Heart left ventricle (tissue), 16 donors: ENCODE results near the gene PYGB. TPM values are rescaled to one million over a fixed set of nuclear protein-coding genes. Genes with fewer than 3 reads are reported as not detected.

Experiments used
- ATAC-seq, 4 donors: fragments of 200-7000 bp; cut with Tn5 transposase; one replicate each; pipeline ENCODE4 v1.9.1; 2020 to 2022; ENCODE audit warnings: moderate library complexity in 4 of 4, mild to moderate bottlenecking in 3 of 4, moderate number of reproducible peaks in 1 of 4
- DNase-seq, 5 donors: peaks; one replicate each; pipeline ENCODE4 v3.0.0-alpha.2; 2020
- H3K27ac ChIP-seq, 12 donors: fragments of 200-600 bp; sonication (generic) in 4 of 12; one replicate each; pipeline versions ENCODE4 v1.5.0 to v1.8.0; 2016 to 2022; ENCODE audit warnings: mild to moderate bottlenecking in 2 of 12
- H3K27me3 ChIP-seq, 9 donors: fragments of 200-600 bp; sonication (generic) in 2 of 9; one replicate each; pipeline versions ENCODE4 v1.5.1 to v1.8.0; 2016 to 2022; ENCODE audit warnings: mild to moderate bottlenecking in 3 of 9
- H3K36me3 ChIP-seq, 9 donors: fragments of 200-600 bp; sonication (generic) in 2 of 9; one replicate each; pipeline versions ENCODE4 v1.5.0 to v1.8.0; 2018 to 2022; ENCODE audit warnings: mild to moderate bottlenecking in 2 of 9
- H3K4me1 ChIP-seq, 12 donors: fragments of 200-600 bp; sonication (generic) in 4 of 12; one replicate each; pipeline versions ENCODE4 v1.5.0 to v1.8.0; 2016 to 2022; ENCODE audit warnings: mild to moderate bottlenecking in 3 of 12
- H3K4me3 ChIP-seq, 12 donors: fragments of 200-600 bp; sonication (generic) in 4 of 12; one replicate each; pipeline versions ENCODE4 v1.5.0 to v1.8.0; 2017 to 2022; ENCODE audit warnings: mild to moderate bottlenecking in 9 of 12, moderate library complexity in 4 of 12
- H3K9me3 ChIP-seq, 12 donors: fragments of 200-600 bp; sonication (generic) in 4 of 12; one replicate each; pipeline versions ENCODE4 v1.5.0 to v1.8.0; 2016 to 2022; ENCODE audit warnings: mild to moderate bottlenecking in 1 of 12
- CTCF ChIP-seq, 12 donors: fragments of 200-600 bp; sonication (generic) in 4 of 12; IDR thresholded peaks; one replicate each; pipeline versions ENCODE4 v1.5.0 to v1.8.0; 2018 to 2022; ENCODE audit warnings: antibody characterized with exemption in 12 of 12, mild to moderate bottlenecking in 5 of 12
- POLR2A ChIP-seq, 2 donors: fragments of 450-650 bp; IDR thresholded peaks; one replicate each; pipeline ENCODE4 v1.6.1; 2017; ENCODE audit warnings: antibody characterized with exemption in 2 of 2, mild to moderate bottlenecking in 2 of 2, moderate library complexity in 2 of 2
- WGBS, 4 donors: extraction: QIAGEN DNeasy Blood & Tissue Kit in 2 of 4; methylation state at CpG; one replicate each; pipeline versions ENCODE4 v1.1.5 to v1.1.7; 2013 to 2018; 5-methylcytosine and 5-hydroxymethylcytosine counted together
- intact Hi-C, 10 donors: fragments of 100-400 bp; cut with DNase I; formaldehyde crosslinking; loops; one replicate each; pipeline versions ENCODE4 v1.11.1 to v1.14.2; 2022
- polyA plus RNA-seq, 2 donors: library from polyadenylated mRNA; stranded (reverse); fragments of 200-250 nt; gene quantifications; one replicate each; pipeline ENCODE4 v1.2.3, GENCODE V29; 2013
- total RNA-seq, 9 donors: library from RNA; depleted of rRNA in 2 of 9; stranded (reverse); fragments of >200 nt in 2 of 9; fragmentation: NEBNext Ultra II Directional in 3 of 9; extraction: Animal tissue kit (Norgen Biotek cat#: 25700) in 3 of 9; gene quantifications; one replicate each; pipeline versions ENCODE4 v1.1.0 to v1.2.4, GENCODE V29; 2016 to 2023
- donor health status: ischemic (EF 13 %, LVEDD 7.1; RV severe dilation, severe dysfunction).
- donor health status: healthy with polysubstance abuse.
- donor health status: DM: no; HTN: yes; CAD: no.
- donor health status: DM: no; HTN: no; CAD: no.
- donor health status: ischemic (EF 25% LVEDD 6.9; RV normal size, moderate dysfunction).
- donor health status: ischemic (EF 25% LVEDD 5.7; RV mildly dilated, moderate dysfunction).
- donor health status: healthy.
- donor health status: DM: yes; HTN: yes; CAD: no.
- donor health status: ischemic (EF 35%, LVEDD 5.7; RV mildly dilated, moderate dysfunction).
- donor health status: nonischemic (EF 11% LVEDD 7.7; RV severe dilation, severe dysfunction).
- donor health status: DM: yes; HTN: yes; CAD: no.
- donor health status: PGD.
- donor health status: ischemic (EF 29% LVEDD 5.4; RV normal size, mild dysfunction).
- donor health status: nonischemic (EF 23%, LVEDD 6.1; RV moderate dilation, normal function).

The PYGB gene
- total and polyA plus RNA-seq, 11 donors: 144 to 450 (median 232) TPM

- ATAC-seq (peak in 3 of 4 donors; percentile 18 to 46 (median 26)), DNase-seq (peak in 2 of 5 donors; percentile 17 to 60)
- 76 to 83% (median 78%) methylated on average over 16 of the region's 16 CpGs for WGBS, 4 donors
- no peak overlapping the region for H3K4me3 ChIP-seq
- intact Hi-C loops: loop anchor here in 1 of 10 donors (10.0 kb wide), 1 partner anchor 76 kb away; the partner anchor contains the start of gene ABHD12
- H3K36me3 ChIP-seq: peaks cover 0 to 31% (median 20%) of the 10 kb centered on the region in 9 donors
- H3K9me3 ChIP-seq: no peaks in the 10 kb centered on the region
- TF ChIP-seq POLR2A (IDR thresholded peaks at IDR 0.05): no peak
- no peak for TF ChIP-seq CTCF (IDR thresholded peaks at IDR 0.05)
- no peaks in the 10 kb centered on the region for H3K27me3 ChIP-seq
- peaks cover 0 to 51% (median 12%) of the 10 kb centered on the region in 12 donors for H3K4me1 ChIP-seq
- H3K27ac ChIP-seq: peak overlapping the region in 1 of 12 donors; percentile 84
Measured at GRCh38 chr20:25318471-25319240, 70.8 kb downstream of the PYGB start.

DNA sequence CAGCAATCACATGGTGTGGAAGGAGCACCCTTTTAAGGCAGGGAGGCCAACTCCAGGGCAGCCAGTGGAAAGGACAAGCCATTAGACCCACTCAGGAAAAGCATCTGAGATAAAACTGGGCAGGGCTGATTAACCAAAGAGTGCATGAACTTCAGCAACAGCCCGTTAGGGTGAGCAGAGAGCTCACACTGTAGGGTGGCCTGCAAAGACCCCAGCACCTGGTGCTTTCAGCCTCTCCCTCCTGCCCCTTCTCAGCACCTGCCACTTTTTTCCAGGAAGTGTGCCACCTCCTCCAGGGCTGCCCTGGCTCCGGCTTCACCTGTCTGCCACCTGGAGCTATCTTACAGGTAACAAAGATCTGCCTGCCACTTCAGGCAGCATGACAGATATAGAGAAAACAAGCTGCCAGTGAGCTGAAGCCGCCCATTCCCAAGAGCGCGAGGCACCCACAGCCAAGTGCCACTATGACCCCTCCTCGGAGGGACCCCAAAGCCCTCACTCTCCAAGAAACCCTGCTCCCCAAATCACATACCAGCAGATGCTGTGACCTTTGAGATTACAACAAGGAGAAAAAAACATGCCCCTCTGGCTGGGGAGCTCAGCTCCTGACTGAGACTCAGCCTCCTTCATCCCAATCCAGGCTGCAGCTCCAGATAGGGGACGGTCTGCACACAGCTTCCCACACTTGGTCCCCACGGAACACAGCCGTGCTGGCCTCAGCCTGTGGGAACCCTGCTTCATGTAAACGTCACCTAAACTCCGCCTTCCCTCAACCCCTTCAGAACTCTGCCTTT is 71.6 kb downstream of the PYGB start:
- H3K36me3 ChIP-seq: peaks cover 0 to 31% (median 20%) of the 10 kb centered on the region in 9 donors
- intact Hi-C loops: loop anchor here in 1 of 10 donors (10.0 kb wide), 1 partner anchor 75 kb away; the partner anchor contains the start of gene ABHD12
- H3K4me1 ChIP-seq: peaks cover 0 to 51% (median 12%) of the 10 kb centered on the region in 12 donors
- no peaks in the 10 kb centered on the region for H3K9me3 ChIP-seq
- H3K27ac ChIP-seq: peak overlapping the region in 1 of 12 donors; percentile 84
- no peak overlapping the region for H3K4me3 ChIP-seq
- peak; percentile 36 to 58 (median 45) for ATAC-seq
- H3K27me3 ChIP-seq: no peaks in the 10 kb centered on the region
- TF ChIP-seq POLR2A (IDR thresholded peaks at IDR 0.05): no peak
- TF ChIP-seq CTCF (IDR thresholded peaks at IDR 0.05): no peak
- 64 to 75% (median 72%) methylated on average over 10 to 11 of the region's 11 CpGs for WGBS, 4 donors
- peak in 2 of 5 donors; percentile 14 to 40 for DNase-seq

DNA sequence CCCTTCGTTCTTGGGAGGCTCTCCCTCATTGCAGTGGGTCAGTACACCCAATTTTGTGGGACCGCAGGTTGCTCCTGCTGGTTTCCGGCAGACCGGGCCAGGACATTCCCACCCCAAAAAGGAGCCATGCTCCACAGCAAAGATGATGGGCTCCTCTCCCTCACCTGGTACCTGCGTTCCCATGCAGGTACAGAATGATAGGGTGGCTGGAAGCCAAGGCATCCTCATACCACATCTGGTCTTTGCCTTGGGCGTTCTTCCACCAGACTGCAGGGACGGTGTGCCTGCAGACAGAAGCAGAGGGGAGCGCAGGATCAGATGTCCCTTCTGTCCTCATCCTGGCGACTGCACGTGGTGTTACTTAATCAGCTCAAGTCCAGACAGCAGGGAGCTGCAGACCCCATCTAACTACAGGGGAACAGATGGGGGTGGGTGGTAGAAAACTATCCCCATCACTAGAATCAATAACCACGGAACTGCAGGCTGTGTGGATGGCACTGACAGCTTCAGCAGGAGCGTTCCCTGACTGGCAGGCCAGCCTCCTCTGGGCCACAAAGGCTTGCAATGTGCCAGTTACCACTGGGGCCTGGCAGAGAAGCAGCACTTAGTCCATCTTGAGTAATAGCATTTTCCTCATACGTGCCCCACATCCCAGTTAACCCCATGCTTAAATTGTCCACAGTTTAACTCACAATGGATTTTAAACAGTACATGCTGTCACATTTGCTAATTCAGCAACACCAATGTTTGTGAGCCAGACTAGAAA is 72.3 kb downstream of the PYGB start:
- Histone ChIP-seq H3K9me3 (no peaks in the 10 kb centered on the region), H3K4me1 (peaks cover 0 to 59% (median 12%) of the 10 kb centered on the region in 12 donors), H3K27ac (peak overlapping the region in 1 of 12 donors; percentile 84), H3K4me3 (no peak overlapping the region), H3K27me3 (no peaks in the 10 kb centered on the region), H3K36me3 (peaks cover 0 to 27% (median 20%) of the 10 kb centered on the region in 9 donors)
- ATAC-seq (no peak), DNase-seq (peak in 1 of 5 donors; percentile 10)
- intact Hi-C loops: no loop called here
- 74 to 83% (median 78%) methylated on average over 10 to 13 of the region's 13 CpGs for WGBS, 4 donors
- TF ChIP-seq POLR2A (IDR thresholded peaks at IDR 0.05): no peak
- TF ChIP-seq CTCF (IDR thresholded peaks at IDR 0.05): no peak
